WTC11 (cell line): ENCODE measurements around the gene DISC1.

ENCODE experiments used
- ATF1 ChIP-seq: sonication (generic); formaldehyde crosslinking; IDR thresholded peaks from 2 replicates; pipeline ENCODE4 v1.8.1; 2023; ENCODE audit warnings: mild to moderate bottlenecking, moderate library complexity, missing genetic modification reagents
- ETV6 ChIP-seq: sonication (generic); formaldehyde crosslinking; IDR thresholded peaks from 2 replicates; pipeline ENCODE4 v1.8.1; 2022; ENCODE audit warnings: mild to moderate bottlenecking, missing genetic modification reagents
- TF ChIP-seq, protein P1 (sequence below): sonication (generic); formaldehyde crosslinking; IDR thresholded peaks from 2 replicates; pipeline ENCODE4 v1.8.0; 2022; ENCODE audit warnings: mild to moderate bottlenecking, missing genetic modification reagents

GRCh38 chr1:231882790-231883189, 256.2 kb downstream of the DISC1 start:
- no peak for TF ChIP-seq ETV6
- TF ChIP-seq, protein P1, sequence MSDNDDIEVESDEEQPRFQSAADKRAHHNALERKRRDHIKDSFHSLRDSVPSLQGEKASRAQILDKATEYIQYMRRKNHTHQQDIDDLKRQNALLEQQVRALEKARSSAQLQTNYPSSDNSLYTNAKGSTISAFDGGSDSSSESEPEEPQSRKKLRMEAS (CRISPR knock-in tag) = no peak
- no peak for TF ChIP-seq ATF1
